ENCODE data around the gene BTK. TPM values are rescaled to one million over a fixed set of nuclear protein-coding genes. Genes with fewer than 3 reads are reported as not detected.

The BTK gene
- total RNA-seq, 4 donors from 2014 or later: 9.5 to 45.7 (median 19.6) TPM

Small RNA genes lying within 50 kb of the gene (small RNA-seq; reads per million reads assigned to genes)
- gene RNU6-934P: not detected

Other genes with a start within 250 kb of the BTK start
- under 1 TPM in 2 of 4 donors, not detected in 2; 0.17 to 0.22 TPM for gene DRP2, start 166.4 kb downstream of the BTK start, total RNA-seq
- under 1 TPM in 1 of 4 donors, not detected in 3; 0.17 TPM for gene TAF7L, start 94.9 kb downstream of the BTK start, total RNA-seq
- gene TIMM8A, start 37.4 kb downstream of the BTK start, total RNA-seq: 1 to 10 TPM; 4.2 to 9.0 (median 5.9) TPM
- gene RPL36A, start 4.8 kb upstream of the BTK start, total RNA-seq: 1,000 to 10,000 TPM in 3 of 4 donors, 100 to 1,000 TPM in 1; 559 to 2,041 (median 1,502) TPM
- 10 to 100 TPM; 22.0 to 79.9 (median 32.4) TPM for gene GLA, start 21.7 kb upstream of the BTK start, total RNA-seq
- gene HNRNPH2, start 22.0 kb upstream of the BTK start, total RNA-seq: 10 to 100 TPM; 34.5 to 75.0 (median 43.2) TPM
- gene ARMCX4, start 99.3 kb upstream of the BTK start, total RNA-seq: 10 to 100 TPM in 3 of 4 donors, 1 to 10 TPM in 1; 7.1 to 19.8 (median 12.1) TPM
- gene ARMCX1, start 164.4 kb upstream of the BTK start, total RNA-seq: 10 to 100 TPM; 23.2 to 45.6 (median 36.6) TPM
- 10 to 100 TPM in 3 of 4 donors, 1 to 10 TPM in 1; 3.8 to 32.3 (median 16.5) TPM for gene ARMCX6, start 231.8 kb upstream of the BTK start, total RNA-seq
- 10 to 100 TPM; 47.3 to 58.5 (median 53.9) TPM for gene ARMCX3, start 237.0 kb upstream of the BTK start, total RNA-seq

Data from subcutaneous adipose tissue (tissue), 4 donors.